ENCODE measurements around the gene ETDC.

ETDC gene

GRCh38 chrX:135327299-135327698 lies 18.0 kb downstream of the ETDC start:
- no peak for TF ChIP-seq ZNF274 (IDR thresholded peaks at IDR 0.05; ENCODE audit: low read depth, low read length)

GRCh38 chrX:135328421-135329005 lies 19.2 kb downstream of the ETDC start:
- TF ChIP-seq ZNF274 (IDR thresholded peaks at IDR 0.05; ENCODE audit: low read depth, low read length), result no peak
- H3K4me3 ChIP-seq (ENCODE audit: low read length), result no peak overlapping the region

More at GRCh38 chrX:135327299-135327698, 18.0 kb downstream of the ETDC start:
- no peak overlapping the region for H3K4me3 ChIP-seq (ENCODE audit: low read length)

GRCh38 chrX:135330706-135331105 lies 21.4 kb downstream of the ETDC start:
- no peak for TF ChIP-seq ZNF274 (IDR thresholded peaks at IDR 0.05; ENCODE audit: low read depth, low read length)
- H3K4me3 ChIP-seq (ENCODE audit: low read length), result no peak overlapping the region

GRCh38 chrX:135331525-135331924 lies 22.2 kb downstream of the ETDC start:
- TF ChIP-seq ZNF274 (IDR thresholded peaks at IDR 0.05; ENCODE audit: low read depth, low read length), result no peak
- no peak overlapping the region for H3K4me3 ChIP-seq (ENCODE audit: low read length)

- no peak overlapping the region for H3K4me3 ChIP-seq (ENCODE audit: low read length)
- no peak for TF ChIP-seq ZNF274 (IDR thresholded peaks at IDR 0.05; ENCODE audit: low read depth, low read length)
These were observed 31.6 kb downstream of the ETDC start for GRCh38 chrX:135340831-135341230.

- no peak for TF ChIP-seq ZNF274 (IDR thresholded peaks at IDR 0.05; ENCODE audit: low read depth, low read length)
- peak overlapping the region; percentile 70 for H3K4me3 ChIP-seq (ENCODE audit: low read length)
These were observed 35.9 kb downstream of the ETDC start for GRCh38 chrX:135345107-135345589.

GRCh38 chrX:135346975-135347374 lies 37.7 kb downstream of the ETDC start:
- TF ChIP-seq ZNF274 (IDR thresholded peaks at IDR 0.05; ENCODE audit: low read depth, low read length), result no peak
- no peak overlapping the region for H3K4me3 ChIP-seq (ENCODE audit: low read length)

- H3K4me3 ChIP-seq (ENCODE audit: low read length), result no peak overlapping the region
- TF ChIP-seq ZNF274 (IDR thresholded peaks at IDR 0.05; ENCODE audit: low read depth, low read length), result no peak
These were observed 38.2 kb downstream of the ETDC start for GRCh38 chrX:135347381-135348016.

- TF ChIP-seq ZNF274 (IDR thresholded peaks at IDR 0.05; ENCODE audit: low read depth, low read length), result no peak
- no peak overlapping the region for H3K4me3 ChIP-seq (ENCODE audit: low read length)
These were observed 45.0 kb downstream of the ETDC start for GRCh38 chrX:135354288-135354687.

Measured in GM08714 (cell line).